ENCODE measurements around the gene NRAS. TPM values are rescaled to one million over a fixed set of nuclear protein-coding genes. Genes with fewer than 3 reads are reported as not detected.

The NRAS gene
- total RNA-seq, 2 experiments from 2014 or later, result 28.9 to 30.4 TPM

- Mint-ChIP-seq H3K36me3 (ENCODE audit: low read depth) (peaks cover 32% of the 10 kb centered on the region), H3K4me1 (ENCODE audit: low read depth) (no peaks in the 10 kb centered on the region), H3K27me3 (no peaks in the 10 kb centered on the region), H3K27ac (no peak overlapping the region), H3K4me3 (no peak overlapping the region), H3K9me3 (no peaks in the 10 kb centered on the region)
- Histone ChIP-seq H3K27ac (ENCODE audit: low read depth in 1 of 2, low read length in 2 of 2) (no peak overlapping the region), H3K36me3 (ENCODE audit: insufficient read depth, low read length) (peaks cover 24% of the 10 kb centered on the region), H3K4me3 (ENCODE audit: low read length) (no peak overlapping the region), H3K4me1 (ENCODE audit: insufficient read depth, low read length) (no peaks in the 10 kb centered on the region), H3K27me3 (ENCODE audit: control insufficient read depth in 1 of 2, insufficient read depth in 2 of 2, low read length in 2 of 2) (no peaks in the 10 kb centered on the region), H3K9me3 (ENCODE audit: control insufficient read depth in 1 of 2, insufficient read depth in 1 of 2, low read length in 2 of 2) (no peaks in the 10 kb centered on the region)
- DNase-seq, result no peak
- POLR2A ChIA-PET, result no interaction called here
- CTCF ChIA-PET, result interaction anchor here (0.9 to 1.5 kb wide), 3 partner anchors 10 to 18 kb away, joined by 3 to 4 read pairs (median 3); partner anchors contain the start of gene NRAS
- intact Hi-C loops (cut with DNase I, micrococcal nuclease), result no loop called here
- no peak for TF ChIP-seq CTCF (IDR thresholded peaks at IDR 0.05)
- ATAC-seq (ENCODE audit: poor library complexity), result no peak
Measured at GRCh38 chr1:114703242-114703641, 13.3 kb downstream of the NRAS start.

- intact Hi-C loops (cut with DNase I, micrococcal nuclease), result no loop called here
- Histone ChIP-seq H3K36me3 (ENCODE audit: insufficient read depth, low read length) (peaks cover 19% of the 10 kb centered on the region), H3K27me3 (ENCODE audit: control insufficient read depth in 1 of 2, insufficient read depth in 2 of 2, low read length in 2 of 2) (no peaks in the 10 kb centered on the region), H3K9me3 (ENCODE audit: control insufficient read depth in 1 of 2, insufficient read depth in 1 of 2, low read length in 2 of 2) (no peaks in the 10 kb centered on the region), H3K4me1 (ENCODE audit: insufficient read depth, low read length) (no peaks in the 10 kb centered on the region), H3K4me3 (ENCODE audit: low read length) (no peak overlapping the region), H3K27ac (ENCODE audit: low read depth in 1 of 2, low read length in 2 of 2) (no peak overlapping the region)
- Mint-ChIP-seq H3K27ac (no peak overlapping the region), H3K4me3 (no peak overlapping the region), H3K36me3 (ENCODE audit: low read depth) (peaks cover 27% of the 10 kb centered on the region), H3K9me3 (no peaks in the 10 kb centered on the region), H3K27me3 (no peaks in the 10 kb centered on the region), H3K4me1 (ENCODE audit: low read depth) (no peaks in the 10 kb centered on the region)
- ChIA-PET POLR2A (no interaction called here), CTCF (interaction anchor here (1.5 kb wide), 2 partner anchors 9 to 17 kb away, joined by 3 to 4 read pairs; no protein-coding TSS in a partner anchor)
- no peak for TF ChIP-seq CTCF (IDR thresholded peaks at IDR 0.05)
- no peak for DNase-seq
- ATAC-seq (ENCODE audit: poor library complexity), result no peak
Measured at GRCh38 chr1:114702737-114703136, 13.8 kb downstream of the NRAS start.

- Mint-ChIP-seq H3K4me1 (ENCODE audit: low read depth) (no peaks in the 10 kb centered on the region), H3K9me3 (no peaks in the 10 kb centered on the region), H3K27ac (no peak overlapping the region), H3K27me3 (no peaks in the 10 kb centered on the region), H3K36me3 (ENCODE audit: low read depth) (peaks cover 19% of the 10 kb centered on the region), H3K4me3 (no peak overlapping the region)
- ATAC-seq (ENCODE audit: poor library complexity), result no peak
- Histone ChIP-seq H3K27ac (ENCODE audit: low read depth in 1 of 2, low read length in 2 of 2) (no peak overlapping the region), H3K9me3 (ENCODE audit: control insufficient read depth in 1 of 2, insufficient read depth in 1 of 2, low read length in 2 of 2) (no peaks in the 10 kb centered on the region), H3K27me3 (ENCODE audit: control insufficient read depth in 1 of 2, insufficient read depth in 2 of 2, low read length in 2 of 2) (no peaks in the 10 kb centered on the region), H3K4me1 (ENCODE audit: insufficient read depth, low read length) (no peaks in the 10 kb centered on the region), H3K4me3 (ENCODE audit: low read length) (no peak overlapping the region), H3K36me3 (ENCODE audit: insufficient read depth, low read length) (peaks cover 11% of the 10 kb centered on the region)
- POLR2A ChIA-PET, result no interaction called here
- intact Hi-C loops (cut with DNase I, micrococcal nuclease), result no loop called here
- CTCF ChIA-PET, result interaction anchor here (1.5 kb wide), 1 partner anchor 17 kb away, joined by 4 read pairs; no protein-coding TSS in a partner anchor
- DNase-seq, result no peak
- TF ChIP-seq CTCF (IDR thresholded peaks at IDR 0.05), result no peak
Measured at GRCh38 chr1:114701931-114702330, 14.6 kb downstream of the NRAS start.
